GM18867 (cell line): ENCODE data around the gene PXMP4.
A peak's percentile ranks its signal among the peaks of the same experiment; 100 is the strongest.

ENCODE experiments used
- ATAC-seq: cut with Tn5 transposase; IDR thresholded peaks from one replicate; pipeline ENCODE4 v1.9.1; 2021; ENCODE audit warnings: mild to moderate bottlenecking, moderate library complexity; ENCODE audit not compliant: unreplicated experiment

Gene PXMP4

DNA sequence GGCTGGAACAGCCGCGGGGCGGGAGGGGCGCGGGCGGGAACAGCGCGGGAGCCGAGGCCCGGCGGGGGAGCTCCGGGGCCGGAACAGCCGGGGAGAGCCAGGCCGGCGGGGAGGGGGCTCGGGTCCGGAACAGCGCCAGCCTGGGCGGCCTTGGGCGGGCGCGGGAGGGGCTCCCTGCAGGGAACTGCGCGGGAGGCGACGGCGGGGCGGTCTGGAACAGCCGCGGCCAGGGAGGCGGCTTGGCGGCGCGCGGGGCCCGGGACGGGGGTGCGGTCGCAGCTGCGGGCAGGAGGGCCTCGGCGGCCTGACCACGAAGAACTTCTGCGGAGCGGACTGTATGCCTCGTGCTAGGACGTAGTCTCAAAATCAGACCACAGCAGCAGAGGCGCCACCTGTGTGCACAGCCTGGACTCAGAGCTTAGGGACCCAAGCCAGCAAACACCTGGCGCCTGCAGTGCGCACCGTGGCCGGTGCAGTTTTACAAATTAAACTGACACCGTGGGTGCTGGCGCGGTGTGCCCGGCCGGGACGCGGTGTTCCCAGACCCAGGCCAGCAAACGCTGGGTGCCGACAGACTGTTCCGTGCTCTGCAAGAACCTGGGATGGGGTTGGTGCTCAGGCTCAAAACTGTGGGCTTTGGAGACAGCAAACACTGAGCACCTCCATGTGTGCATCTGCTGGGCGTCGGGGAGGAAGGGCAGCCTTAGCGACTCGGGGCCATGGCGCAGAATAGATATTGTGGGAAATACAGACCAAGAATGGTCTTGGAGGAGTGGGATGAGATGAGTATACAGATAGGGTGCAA, 12.3 kb upstream of the PXMP4 start:
- peak; percentile 56 for ATAC-seq

DNA sequence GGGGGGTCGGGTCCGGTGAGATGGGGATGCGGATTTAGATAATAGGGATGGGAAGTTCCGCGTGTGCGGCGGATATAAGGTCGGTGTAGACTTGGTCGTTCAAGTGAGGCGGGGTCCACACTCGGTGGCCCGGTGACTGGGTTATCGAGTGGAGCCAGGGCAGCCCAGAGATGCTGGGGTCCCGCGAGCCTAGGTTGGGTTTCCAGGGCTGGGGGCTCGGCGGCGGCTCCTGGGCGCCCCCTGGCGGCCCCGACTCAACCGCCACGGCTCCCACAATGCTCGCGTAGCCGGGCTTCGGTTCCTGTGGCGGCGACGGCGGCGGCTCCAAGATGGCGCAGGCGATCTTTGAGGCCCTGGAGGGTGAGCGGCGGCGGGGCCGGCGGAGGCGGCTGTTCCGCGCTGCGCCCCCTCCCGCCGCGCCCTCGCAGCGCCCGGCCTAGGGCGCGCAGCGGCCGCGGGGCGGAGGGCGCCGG, 11.6 kb upstream of the PXMP4 start, which contains the start of gene ZNF341:
TSS of gene ZNF341 (plus strand) at position 304 of the 473 bp plus-strand sequence. CDS start at position 330, 26 bp downstream.
- peak; percentile 76 for ATAC-seq

DNA sequence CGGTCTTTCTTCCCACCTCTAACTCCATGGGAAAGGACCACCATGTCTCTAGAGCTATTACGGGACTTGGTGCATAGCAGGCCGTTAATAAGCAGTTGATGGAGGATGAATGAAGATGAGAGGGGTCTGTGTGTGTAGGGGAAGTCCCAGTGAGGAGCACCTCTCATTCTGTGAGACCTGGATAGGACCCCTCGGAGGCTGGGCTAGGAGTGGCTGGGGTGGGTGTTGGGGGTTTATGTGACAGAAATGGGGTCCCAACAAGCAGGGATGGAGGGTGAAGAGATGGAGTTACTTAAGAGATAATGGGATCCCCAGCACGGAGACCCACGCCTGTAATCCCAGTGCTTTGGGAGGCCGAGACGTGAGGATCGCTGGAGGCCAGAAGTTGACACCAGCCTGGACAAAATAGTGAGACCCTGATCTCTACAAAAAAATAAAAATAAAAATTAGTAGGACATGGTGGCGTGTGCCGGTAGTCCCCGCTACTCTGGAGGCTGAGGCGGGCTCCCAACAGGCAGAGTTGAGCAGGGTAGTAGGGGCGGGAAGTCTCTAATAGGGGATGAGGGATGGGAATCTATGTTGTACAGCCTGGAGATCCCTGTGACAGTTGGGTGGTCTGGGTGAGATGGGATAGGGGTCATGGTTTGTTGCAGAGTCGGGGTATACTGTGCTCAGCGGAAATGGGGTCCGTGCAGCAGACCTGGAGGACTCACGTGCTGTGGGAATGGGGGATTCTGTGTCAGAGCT, 11.0 kb upstream of the PXMP4 start:
- no peak for ATAC-seq

DNA sequence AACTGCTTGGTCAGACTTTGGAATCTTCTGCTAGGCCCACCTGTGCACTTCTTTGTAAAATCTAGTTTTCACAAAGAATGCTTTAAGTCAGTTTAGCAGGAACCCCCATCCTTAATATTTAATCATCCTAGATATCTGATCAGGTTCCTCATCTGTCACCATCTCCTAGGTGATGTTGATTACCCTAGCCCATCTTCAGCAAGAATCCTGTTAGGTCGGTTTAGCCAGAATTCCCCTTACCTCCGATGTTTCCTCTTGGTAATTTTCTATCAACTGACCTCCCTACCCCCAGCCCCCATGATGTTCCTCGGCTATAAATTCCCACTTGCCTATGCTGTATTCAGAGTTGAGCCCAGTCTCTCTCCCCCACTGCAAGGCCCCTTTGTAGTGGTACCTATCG, 9.0 kb upstream of the PXMP4 start:
- ATAC-seq: no peak

DNA sequence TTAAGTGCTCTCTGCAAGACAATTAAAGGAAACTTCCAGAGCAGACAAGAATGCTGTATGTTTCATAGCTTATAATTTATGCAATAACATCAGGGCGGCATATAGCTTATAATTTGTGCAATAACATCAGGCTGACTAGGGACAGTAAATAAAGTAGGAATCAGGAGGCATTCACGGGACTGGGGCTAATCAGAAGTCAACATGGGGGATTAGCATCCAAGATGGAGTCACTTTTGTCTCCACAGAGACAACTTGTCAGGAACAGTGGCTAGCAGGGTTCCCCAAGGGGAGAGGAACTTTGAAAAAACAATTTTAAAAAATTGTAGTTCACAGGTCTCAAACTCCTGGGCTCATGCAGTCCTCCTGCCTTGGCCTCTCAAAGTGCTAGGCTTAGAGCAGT, 8.4 kb upstream of the PXMP4 start:
- ATAC-seq: no peak

DNA sequence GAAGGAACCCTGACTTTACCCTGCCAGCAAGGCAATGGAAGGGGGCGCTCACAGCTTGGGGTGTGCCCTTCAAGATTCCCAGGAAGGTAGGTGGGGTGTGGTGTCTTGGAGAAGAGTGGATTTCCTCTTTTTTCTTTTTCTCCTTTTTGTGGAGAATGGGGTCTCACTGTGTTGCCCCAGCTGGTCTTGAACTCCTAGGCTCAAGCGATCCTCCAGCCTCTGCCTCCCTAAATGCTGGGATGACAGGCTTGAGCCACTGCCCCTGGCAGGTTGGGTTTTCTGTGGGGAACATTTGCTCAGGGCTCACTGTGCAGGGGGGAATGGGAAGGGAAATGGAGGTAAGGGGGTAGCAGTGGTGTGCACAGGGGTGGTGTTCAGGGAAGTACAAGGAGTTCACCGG, 7.7 kb upstream of the PXMP4 start:
- no peak for ATAC-seq

DNA sequence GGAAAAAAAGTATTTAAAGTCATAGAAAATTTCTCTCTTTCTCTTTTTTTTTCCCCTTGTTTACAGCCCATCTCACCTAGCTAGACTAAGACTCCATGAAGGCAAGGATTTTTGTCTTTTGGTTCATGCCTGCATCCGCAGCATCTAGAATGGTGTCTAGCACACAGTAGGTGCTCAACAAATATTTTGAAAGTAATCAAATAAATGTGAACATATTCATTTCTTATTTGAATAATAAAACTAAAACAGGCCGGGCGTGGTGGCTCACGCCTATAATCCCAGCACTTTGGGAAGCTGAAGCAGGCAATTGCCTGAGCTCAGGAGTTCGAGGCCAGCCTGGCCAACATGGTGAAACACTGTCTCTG, 7.0 kb upstream of the PXMP4 start:
- ATAC-seq: no peak

DNA sequence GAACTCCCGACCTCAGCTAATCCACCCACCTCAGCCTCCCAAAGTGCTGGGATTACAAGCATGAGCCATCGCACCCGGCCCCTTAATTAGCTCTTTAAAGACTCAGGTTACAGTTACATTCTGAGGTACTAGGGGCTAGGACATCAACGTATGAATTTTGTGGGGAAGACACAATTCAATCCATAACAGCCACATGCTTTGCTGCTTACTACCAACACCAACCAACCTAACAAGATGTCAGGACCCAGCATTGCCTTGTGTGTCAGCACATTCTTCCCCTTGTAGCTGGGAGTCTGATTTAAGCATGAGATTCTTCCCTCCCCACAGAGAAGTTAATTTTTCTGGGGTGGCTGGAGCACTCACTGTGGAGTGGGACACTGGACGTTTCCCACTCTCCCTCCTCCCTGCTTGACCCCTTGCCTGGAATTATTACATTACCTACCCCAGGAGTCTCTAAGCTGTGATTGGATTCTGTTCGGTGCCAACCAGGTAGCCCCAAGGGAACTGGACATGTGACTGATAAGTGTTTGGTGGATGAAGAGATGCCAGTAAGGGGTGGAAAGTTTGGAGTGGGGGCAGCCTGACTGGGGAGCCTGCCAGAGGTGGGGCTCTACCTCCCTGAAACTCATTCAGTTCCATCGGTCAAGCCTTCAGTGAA, 5.6 kb upstream of the PXMP4 start:
- no peak for ATAC-seq

DNA sequence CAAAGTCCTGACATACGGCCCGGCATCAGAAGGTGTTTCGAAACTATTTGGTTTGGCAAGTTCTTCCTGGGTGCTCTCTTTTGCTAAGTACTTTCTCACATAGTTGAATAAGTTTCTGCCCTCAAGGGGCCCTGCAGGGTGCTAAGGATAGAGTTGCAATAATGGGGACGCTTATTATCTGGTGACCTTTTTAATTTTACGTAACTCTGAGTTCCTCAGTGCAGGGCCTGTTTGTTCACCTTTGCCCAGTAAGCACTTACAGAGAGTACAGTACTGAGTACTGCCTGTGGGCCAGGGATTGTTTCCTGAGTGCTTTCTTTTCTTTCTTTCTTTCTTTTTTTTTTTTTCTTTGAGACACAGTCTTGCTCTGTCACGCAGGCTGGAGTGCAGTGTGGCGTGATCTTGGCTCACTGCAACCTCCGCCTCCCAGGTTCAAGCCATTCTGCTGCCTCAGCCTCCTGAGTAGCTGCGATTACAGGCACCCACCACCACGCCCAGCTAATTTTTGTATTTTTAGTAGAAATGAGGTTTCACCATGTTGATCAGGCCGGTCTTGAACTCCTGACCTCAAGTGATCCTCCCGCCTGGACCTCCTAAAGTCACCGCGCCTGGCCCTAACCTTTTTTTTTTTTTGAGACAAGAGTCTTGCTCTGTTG, 4.5 kb upstream of the PXMP4 start:
- ATAC-seq: no peak

DNA sequence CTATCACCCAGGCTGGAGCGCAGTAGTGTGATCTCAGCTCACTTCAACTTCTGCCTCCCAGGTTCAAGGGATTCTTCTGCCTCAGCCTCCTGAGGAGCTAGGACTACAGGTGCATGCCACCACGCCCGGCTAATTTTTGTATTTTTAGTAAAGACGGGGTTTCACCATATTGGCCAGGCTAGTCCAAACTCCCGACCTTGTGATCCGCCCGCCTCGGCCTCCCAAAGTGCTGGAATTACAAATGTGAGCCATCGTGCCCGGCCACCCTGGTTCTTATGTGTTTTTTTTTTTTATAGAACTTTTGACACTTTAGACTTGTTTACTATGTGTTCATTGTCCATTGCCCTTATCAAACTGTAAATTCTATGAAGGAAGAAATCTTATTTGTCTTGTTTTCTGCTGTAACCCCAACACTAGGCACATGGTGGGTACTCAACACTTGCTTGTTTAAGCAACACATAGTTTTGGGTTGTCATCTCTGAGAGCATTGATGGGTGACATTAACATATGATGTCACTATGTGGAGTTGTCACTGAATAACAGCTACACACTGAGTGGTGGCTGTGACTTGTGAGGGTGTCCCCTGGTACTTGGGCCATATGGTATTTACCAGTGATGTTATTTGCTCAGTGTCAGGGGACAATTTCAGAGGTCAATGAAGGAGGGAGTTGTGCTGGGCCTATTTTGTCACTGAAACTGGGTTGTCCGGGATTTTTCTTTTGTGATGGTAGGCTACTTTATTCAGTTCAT, 1.5 kb upstream of the PXMP4 start:
- no peak for ATAC-seq

DNA sequence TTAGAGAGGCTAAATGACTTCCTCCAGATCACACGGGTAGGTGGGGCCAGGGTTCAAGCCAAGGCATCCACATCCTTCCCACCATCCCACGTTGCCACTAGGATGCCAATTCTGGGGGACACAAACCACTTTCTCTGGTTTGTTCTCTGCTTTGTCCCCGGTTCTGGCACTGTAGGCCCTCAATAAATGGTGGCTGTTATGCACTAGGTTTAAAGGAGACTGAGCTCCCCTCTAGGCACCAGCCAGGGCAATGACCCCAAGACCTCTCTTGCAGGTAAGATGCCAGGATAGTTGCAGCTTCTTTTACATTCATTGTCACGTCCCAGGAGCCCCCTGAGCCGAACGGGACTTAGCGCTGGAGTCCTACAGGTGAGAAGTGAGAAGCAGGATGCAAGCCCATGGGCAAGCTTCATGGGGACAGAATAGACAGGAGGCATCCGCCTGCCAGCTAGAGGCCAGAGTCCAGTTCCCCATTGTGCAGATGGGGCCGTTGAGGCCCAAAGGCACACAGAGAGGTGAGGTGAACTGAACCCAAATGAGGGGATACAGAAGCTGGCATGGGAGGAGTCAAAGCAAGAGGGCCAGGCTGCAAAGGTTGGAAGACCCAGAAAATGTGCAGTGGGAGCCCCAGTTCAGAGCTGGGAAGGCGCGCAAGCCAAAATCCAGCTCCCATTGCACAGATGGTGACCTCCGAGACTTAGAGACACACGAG, 677 bp downstream of the PXMP4 start:
- ATAC-seq: no peak

DNA sequence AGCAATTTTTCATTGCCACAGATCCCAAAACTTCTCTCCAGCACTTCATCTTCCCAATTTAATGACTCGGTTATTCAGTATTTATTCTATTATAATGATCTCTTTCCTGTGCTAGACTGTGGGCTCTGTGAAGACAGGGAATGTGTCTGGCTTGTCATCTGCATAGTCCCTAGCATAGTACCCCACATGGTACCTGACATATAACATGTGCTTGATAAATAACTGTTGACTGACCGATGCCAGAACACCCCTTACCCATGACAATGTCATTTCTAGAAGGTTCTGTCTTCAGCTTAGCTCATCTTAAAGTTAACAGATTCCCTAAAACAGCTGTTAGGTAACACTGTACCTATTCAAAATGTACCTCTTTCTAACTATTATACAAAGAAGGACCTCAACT, 3.6 kb downstream of the PXMP4 start:
- ATAC-seq: no peak

DNA sequence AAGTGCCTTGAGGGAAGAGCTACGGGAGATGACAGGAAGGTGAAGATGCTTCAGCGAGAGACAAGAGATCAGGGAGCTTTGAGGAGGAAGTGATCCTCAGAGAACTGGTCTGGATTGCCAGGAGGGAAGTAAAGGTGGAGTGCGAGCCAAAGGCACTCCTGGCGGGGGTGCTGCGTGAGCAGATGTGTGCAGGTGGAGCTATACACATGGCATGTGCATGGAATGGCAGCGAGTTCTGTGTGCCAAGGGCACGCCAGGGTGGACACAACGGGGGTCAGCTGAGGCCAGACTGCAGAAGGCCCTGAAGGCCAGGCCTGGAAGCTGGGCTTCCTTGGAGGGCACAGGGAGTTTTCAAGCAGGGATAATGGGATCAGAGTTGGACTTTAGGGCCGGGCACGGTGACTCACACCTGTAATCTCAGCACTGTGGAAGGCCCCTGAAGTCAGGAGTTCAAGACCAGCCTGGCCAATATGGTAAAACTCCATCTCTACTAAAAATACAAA, 6.2 kb downstream of the PXMP4 start:
- no peak for ATAC-seq

DNA sequence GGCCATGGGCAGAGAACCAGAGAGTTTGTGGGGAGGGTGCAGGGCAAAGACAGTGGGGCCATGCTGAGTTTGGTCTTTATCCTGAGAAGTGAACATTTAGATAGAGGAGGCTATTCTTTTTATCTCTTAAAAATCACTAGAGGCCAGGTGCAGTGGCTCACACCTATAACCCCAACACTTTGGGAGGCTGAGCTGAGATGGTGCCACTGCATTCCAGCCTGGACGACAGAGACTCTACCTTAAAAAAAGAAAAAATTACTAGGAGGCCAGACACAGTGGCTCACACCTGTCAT, 8.7 kb downstream of the PXMP4 start:
- no peak for ATAC-seq

DNA sequence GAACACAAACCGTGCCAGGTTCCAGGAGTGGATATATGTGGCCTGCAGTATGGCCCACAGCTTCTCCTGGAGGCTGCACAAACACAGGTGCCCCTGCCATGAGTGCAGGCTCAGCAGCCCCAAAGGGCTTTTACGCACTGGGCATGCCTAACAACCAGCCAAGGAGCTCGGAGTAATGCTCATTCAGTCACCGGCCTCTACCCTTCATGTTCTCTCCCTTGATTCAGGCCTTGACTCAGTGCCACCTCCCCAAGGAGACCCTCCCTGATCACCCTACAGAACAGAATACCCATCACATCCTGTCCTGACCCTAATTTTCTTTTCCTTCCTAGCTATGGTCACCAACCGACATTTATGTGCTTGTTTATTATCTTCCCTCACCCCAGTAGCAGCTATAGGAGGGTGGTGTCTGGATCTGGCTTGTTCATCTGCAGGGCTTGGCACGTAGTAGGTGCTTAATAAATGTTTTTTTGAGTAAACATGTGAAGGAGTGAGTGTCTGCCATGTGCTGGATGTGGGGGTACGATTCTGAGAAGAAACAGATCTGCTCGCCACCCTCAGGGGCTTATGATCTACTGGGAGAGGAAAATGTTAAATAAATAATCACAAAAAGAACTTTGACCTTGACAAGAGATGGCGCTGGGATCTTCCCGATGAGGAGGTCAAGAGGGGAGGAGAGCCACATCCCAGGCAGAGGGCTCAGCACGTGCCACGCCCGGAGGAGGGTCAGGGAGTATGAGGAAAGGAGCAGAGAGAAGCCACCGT, 9.2 kb downstream of the PXMP4 start:
- ATAC-seq: no peak

DNA sequence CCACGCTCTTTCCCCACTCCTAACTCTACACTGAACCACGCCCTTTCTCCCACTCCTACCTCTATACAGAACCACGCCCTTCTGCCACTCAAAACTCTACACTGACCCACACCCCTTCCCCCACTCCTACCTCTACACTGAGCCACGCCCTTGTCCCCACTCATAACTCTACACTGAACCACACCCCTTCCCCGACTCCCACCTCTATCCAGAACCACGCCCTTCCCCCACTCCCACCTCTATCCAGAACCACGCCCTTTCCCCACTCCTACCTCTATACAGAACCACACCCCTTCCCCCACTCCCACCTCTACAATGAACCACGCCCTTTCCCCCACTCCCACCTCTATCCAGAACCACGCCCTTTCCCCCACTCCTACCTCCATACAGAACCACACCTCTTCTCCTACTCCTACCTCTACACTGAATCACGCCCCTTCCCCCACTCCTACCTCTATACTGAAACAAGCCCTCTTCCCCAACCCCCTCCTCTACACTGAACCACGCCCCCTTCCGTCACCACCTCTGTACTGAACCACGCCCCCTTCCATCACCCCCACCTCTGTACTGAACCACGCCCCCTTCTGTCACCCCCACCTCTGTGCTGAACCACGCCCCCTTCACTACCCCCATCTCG, 10.1 kb downstream of the PXMP4 start:
- ATAC-seq: no peak

DNA sequence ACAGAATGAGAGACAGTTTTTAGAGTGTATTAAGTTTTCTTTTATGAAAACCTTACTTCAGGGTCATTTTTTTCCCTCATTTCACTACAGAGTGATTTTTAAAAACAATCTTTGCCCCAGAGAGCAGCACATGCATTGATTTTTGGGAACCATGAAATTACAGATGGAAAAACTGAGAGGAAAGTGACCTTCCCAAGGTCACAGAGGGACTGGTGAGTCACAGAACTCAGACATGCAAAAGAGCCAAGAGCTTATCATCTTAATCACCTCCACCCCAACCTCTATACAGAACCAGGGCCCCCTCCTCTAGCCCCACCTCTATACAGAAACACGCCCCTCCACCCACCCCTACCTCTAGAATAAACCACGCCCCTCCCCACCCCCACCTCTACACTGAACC, 10.7 kb downstream of the PXMP4 start:
- ATAC-seq: no peak

DNA sequence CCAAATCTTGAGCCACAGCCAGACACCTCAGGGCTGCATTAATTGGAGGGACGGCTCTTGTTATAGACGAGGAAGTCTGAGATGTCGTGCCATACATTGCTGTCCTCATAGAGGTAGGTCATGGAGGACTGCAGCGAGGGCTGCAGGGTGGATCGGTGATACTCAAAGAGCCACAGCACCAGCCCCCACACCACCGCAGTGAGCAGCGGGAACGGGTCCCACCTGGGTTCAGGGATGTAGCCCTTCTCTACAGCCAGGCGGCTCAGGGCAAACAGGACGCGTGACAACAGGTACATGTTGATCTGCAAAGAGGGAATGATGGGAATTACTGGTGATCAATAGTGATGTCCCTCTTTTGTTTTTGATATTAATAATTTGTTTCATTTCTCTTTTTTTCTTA, 12.4 kb downstream of the PXMP4 start:
- no peak for ATAC-seq
